GM19035 (cell line): ENCODE results near the gene MRPL19.

Experiments used
- ATAC-seq: cut with Tn5 transposase; IDR thresholded peaks from one replicate; pipeline ENCODE4 v1.9.1; 2021; ENCODE audit not compliant: unreplicated experiment

MRPL19 gene

DNA sequence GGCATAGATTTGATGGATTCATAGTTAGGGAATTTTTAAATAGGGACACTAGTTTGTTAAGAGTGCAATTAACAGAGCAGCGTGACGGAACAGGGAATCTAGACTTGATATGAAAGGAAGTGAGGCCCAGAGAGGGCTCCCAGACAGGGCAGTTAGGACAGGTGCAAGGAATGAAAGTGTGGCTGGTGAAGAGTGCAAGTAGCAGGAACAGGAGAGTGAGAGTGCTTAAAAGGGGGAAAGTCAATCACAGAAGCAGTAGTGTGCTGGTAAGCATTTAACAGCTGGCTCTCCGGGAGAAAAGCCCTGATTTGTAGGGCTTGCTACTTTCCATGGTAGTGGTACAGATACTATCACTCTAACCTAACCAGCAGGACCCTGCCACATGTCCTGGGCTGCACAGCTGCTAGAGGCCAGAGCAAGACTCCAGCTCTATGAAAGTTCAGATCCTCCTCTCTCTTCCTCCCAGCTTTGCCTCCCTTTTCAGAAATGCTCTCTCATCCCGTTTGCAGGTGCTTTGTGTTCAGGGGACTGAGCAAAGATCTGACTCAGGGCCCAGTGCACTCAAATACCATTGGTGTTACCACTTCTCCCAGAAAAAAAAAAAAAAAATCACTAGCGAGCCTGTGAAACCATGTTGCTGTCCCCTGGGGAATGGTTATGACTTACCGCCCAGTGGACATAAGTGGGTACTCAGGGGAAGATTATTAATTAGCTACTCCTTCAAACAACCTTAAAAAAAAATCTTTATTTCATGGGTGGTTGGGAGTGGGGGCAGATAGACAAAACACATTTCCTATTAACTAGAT, 82.2 kb downstream of the MRPL19 start:
- ATAC-seq: no peak

DNA sequence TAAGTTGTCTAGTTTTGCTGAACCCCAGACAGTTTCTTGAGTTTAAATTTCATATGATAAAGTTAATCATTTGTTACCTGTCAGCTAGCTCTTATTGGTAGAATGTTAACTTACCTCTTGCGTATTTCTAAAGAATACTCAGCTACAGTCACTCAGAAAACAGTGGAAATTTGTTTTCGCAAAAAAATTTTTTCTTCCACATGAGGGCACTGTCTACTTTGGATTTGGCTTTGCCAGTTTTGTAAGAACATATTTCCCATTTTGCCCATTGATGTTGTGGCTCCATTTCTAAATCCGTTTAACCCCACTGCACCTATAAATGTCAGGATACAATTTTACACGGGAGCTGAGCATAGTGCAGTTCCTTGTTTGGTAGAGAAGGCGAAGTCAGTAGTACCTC, 83.3 kb downstream of the MRPL19 start:
- ATAC-seq: no peak

DNA sequence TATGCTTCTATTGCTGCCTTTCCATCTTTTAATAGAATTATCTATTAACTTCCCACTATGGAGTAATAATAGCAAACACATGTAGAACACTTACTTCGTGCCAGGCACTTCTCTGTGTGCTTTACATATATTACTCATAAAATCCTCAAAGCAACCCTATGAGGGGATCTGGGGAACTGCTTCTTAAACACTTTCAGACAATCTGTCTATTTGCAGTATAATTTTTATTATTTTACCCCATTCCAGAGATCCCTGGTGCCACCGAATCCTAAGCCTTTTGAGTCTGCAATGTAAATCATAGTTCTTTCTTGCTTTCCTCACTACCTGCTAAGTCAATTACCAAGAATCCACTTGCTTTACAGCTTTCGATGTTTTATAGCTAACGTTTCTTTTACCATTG, 89.7 kb downstream of the MRPL19 start:
- no peak for ATAC-seq

DNA sequence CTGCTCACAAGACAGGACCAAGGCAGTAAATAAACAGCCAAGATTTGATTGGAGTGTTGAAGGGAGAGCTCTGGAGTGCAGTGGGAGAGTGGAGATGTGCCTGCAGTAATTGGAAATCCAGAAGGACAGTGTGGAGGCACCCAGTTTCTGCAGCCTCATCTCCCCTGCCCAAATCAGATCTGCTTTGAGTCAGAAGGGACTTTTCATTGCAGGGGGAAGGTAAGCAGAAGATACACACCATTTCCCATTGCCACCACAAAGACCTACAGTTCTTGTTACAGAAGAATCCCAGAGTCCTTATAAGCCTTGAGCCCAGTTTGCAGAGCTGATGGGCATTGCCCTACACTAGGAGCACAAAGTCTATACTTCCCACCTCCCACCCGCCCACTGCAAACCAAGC, 91.4 kb downstream of the MRPL19 start:
- ATAC-seq: no peak
